ENCODE data around the gene EIF4A3.
"Not testable (repeated sequence)": the region's sequence is repeated elsewhere in the genome, so short reads cannot be mapped to it uniquely, and the experiment has no call there.

The EIF4A3 gene

GRCh38 chr17:80097844-80098691, 48.9 kb downstream of the EIF4A3 start:
- no peak for DNase-seq

- no peak for DNase-seq
Observed at GRCh38 chr17:80097127-80097621, 49.8 kb downstream of the EIF4A3 start.

- no peak for DNase-seq
Observed at GRCh38 chr17:80096561-80097021, 50.3 kb downstream of the EIF4A3 start.

GRCh38 chr17:80095844-80096475, 51.0 kb downstream of the EIF4A3 start:
- DNase-seq: no peak

GRCh38 chr17:80095038-80095843, 51.7 kb downstream of the EIF4A3 start:
- no peak for DNase-seq

GRCh38 chr17:80092959-80093358, 54.0 kb downstream of the EIF4A3 start:
- no peak for DNase-seq

- DNase-seq: no peak
Observed at GRCh38 chr17:80091376-80091775, 55.6 kb downstream of the EIF4A3 start.

GRCh38 chr17:80090164-80090563, 56.8 kb downstream of the EIF4A3 start:
- DNase-seq: not testable (repeated sequence)

- DNase-seq: no peak
Observed at GRCh38 chr17:80089762-80090161, 57.2 kb downstream of the EIF4A3 start.

- DNase-seq: no peak
Observed at GRCh38 chr17:80087346-80088265, 59.3 kb downstream of the EIF4A3 start.

- DNase-seq: no peak
Observed at GRCh38 chr17:80086616-80087015, 60.3 kb downstream of the EIF4A3 start.

GRCh38 chr17:80086081-80086480, 60.8 kb downstream of the EIF4A3 start:
- no peak for DNase-seq

GRCh38 chr17:80084773-80085172, 62.2 kb downstream of the EIF4A3 start:
- no peak for DNase-seq
